Sigmoid colon (tissue), 7 donors: Measurements from ENCODE around the gene ABI3. TPM values are rescaled to one million over a fixed set of nuclear protein-coding genes. Genes with fewer than 3 reads are reported as not detected.

Experiments
- DNase-seq: peaks from one replicate; pipeline ENCODE4 v3.0.0-alpha.2; 2019
- H3K27ac ChIP-seq, 4 donors: fragments of 200-600 bp; sonication (generic); one replicate each; pipeline ENCODE4 v1.5.1; 2016 to 2019; ENCODE audit warnings: mild to moderate bottlenecking in 1 of 4
- H3K27me3 ChIP-seq, 3 donors: fragments of 200-600 bp; sonication (generic); one replicate each; pipeline ENCODE4 v1.5.1; 2019; ENCODE audit warnings: mild to moderate bottlenecking in 1 of 3
- H3K36me3 ChIP-seq, 4 donors: fragments of 200-600 bp; sonication (generic); one replicate each; pipeline ENCODE4 v1.5.1; 2016 to 2019
- H3K4me1 ChIP-seq, 4 donors: fragments of 200-600 bp; sonication (generic); one replicate each; pipeline ENCODE4 v1.5.1; 2017 to 2019
- H3K4me3 ChIP-seq, 4 donors: fragments of 200-600 bp; sonication (generic); one replicate each; pipeline ENCODE4 v1.5.1; 2017 to 2019; ENCODE audit warnings: mild to moderate bottlenecking in 2 of 4, moderate library complexity in 1 of 4
- H3K9me3 ChIP-seq, 4 donors: fragments of 200-600 bp in 3 of 4; sonication (generic) in 3 of 4; one replicate each; pipeline versions ENCODE4 v1.5.1 to v1.6.1; 2013 to 2019
- CTCF ChIP-seq, 4 experiments: fragments of 450-650 bp in 3 of 4; fragments of 200-600 bp in 1 of 4; IDR thresholded peaks; one replicate each; pipeline ENCODE4 v1.5.1; 2016 to 2019; ENCODE audit warnings: antibody characterized with exemption in 4 of 4, mild to moderate bottlenecking in 3 of 4, moderate library complexity in 2 of 4
- EP300 ChIP-seq, 4 donors: sonication (generic); formaldehyde crosslinking; IDR thresholded peaks; one replicate each; pipeline ENCODE4 v1.6.1; 2017; ENCODE audit warnings: antibody characterized with exemption in 4 of 4
- POLR2A ChIP-seq, 2 donors: fragments of 450-650 bp; IDR thresholded peaks; one replicate each; pipeline ENCODE4 v1.6.1; 2016; ENCODE audit warnings: antibody characterized with exemption in 2 of 2, mild to moderate bottlenecking in 2 of 2, moderate library complexity in 2 of 2
- POLR2AphosphoS5 ChIP-seq, 4 donors: sonication (generic); formaldehyde crosslinking; IDR thresholded peaks; one replicate each; pipeline ENCODE4 v1.6.1; 2017; ENCODE audit warnings: antibody characterized with exemption in 4 of 4
- WGBS, 2 donors: extraction: QIAGEN DNeasy Blood & Tissue Kit; methylation state at CpG; one replicate each; pipeline ENCODE4 v1.1.7; 2013; 5-methylcytosine and 5-hydroxymethylcytosine counted together
- intact Hi-C: fragments of 100-400 bp; cut with DNase I; formaldehyde crosslinking; loops from one replicate; pipeline ENCODE4 v1.15.1; 2023
- polyA plus RNA-seq, 3 donors: library from polyadenylated mRNA; stranded (reverse); fragments of 200-250 nt; gene quantifications; one replicate each; pipeline ENCODE4 v1.2.3, GENCODE V29; 2013
- total RNA-seq, 4 donors: library from RNA; depleted of rRNA; stranded (reverse); fragments of >200 nt; gene quantifications; one replicate each; pipeline ENCODE4 v1.1.0, GENCODE V29; 2016
- donor health status: healthy with polysubstance abuse.
- donor health status: Bipolar disorder and iron deficiency.
- donor health status: healthy.

Gene ABI3
- total and polyA plus RNA-seq, 7 donors: 1.8 to 16.0 (median 7.1) TPM

- TF ChIP-seq POLR2AphosphoS5 (IDR thresholded peaks at IDR 0.05): no peak
- no peak for TF ChIP-seq EP300 (IDR thresholded peaks at IDR 0.05)
- no peak for TF ChIP-seq POLR2A (IDR thresholded peaks at IDR 0.05)
- no peak for TF ChIP-seq CTCF (IDR thresholded peaks at IDR 0.05)
- Histone ChIP-seq H3K36me3 (no peaks in the 10 kb centered on the region), H3K4me3 (no peak overlapping the region), H3K9me3 (no peaks in the 10 kb centered on the region), H3K4me1 (no peaks in the 10 kb centered on the region), H3K27ac (no peak overlapping the region), H3K27me3 (peaks cover 0 to 9% (median 0%) of the 10 kb centered on the region in 3 donors)
- no peak for DNase-seq
- intact Hi-C loops: no loop called here
- 83 to 85% methylated on average over 9 of the region's 9 CpGs for WGBS, 2 donors
Measured at GRCh38 chr17:49241692-49242397, 31.3 kb downstream of the ABI3 start.

- WGBS, 2 donors: 94 to 95% methylated on average over 5 of the region's 5 CpGs
- Histone ChIP-seq H3K27ac (no peak overlapping the region), H3K4me3 (no peak overlapping the region), H3K4me1 (no peaks in the 10 kb centered on the region), H3K9me3 (no peaks in the 10 kb centered on the region), H3K36me3 (no peaks in the 10 kb centered on the region), H3K27me3 (peaks cover 0 to 14% (median 0%) of the 10 kb centered on the region in 3 donors)
- no peak for DNase-seq
- TF ChIP-seq POLR2AphosphoS5 (IDR thresholded peaks at IDR 0.05) (no peak), EP300 (IDR thresholded peaks at IDR 0.05) (no peak), POLR2A (IDR thresholded peaks at IDR 0.05) (no peak), CTCF (IDR thresholded peaks at IDR 0.05) (no peak)
- intact Hi-C loops: no loop called here
Measured at GRCh38 chr17:49242813-49243212, 32.3 kb downstream of the ABI3 start.

GRCh38 chr17:49244839-49245238 lies 34.3 kb downstream of the ABI3 start:
- TF ChIP-seq POLR2A (IDR thresholded peaks at IDR 0.05) (no peak), POLR2AphosphoS5 (IDR thresholded peaks at IDR 0.05) (no peak), CTCF (IDR thresholded peaks at IDR 0.05) (no peak), EP300 (IDR thresholded peaks at IDR 0.05) (no peak)
- no peaks in the 10 kb centered on the region for H3K9me3 ChIP-seq
- H3K27me3 ChIP-seq: peaks cover 0 to 23% (median 7%) of the 10 kb centered on the region in 3 donors
- DNase-seq: no peak
- no peak overlapping the region for H3K4me3 ChIP-seq
- intact Hi-C loops: no loop called here
- 88 to 89% methylated on average over 4 of the region's 4 CpGs for WGBS, 2 donors
- H3K4me1 ChIP-seq: no peaks in the 10 kb centered on the region
- H3K27ac ChIP-seq: no peak overlapping the region
- no peaks in the 10 kb centered on the region for H3K36me3 ChIP-seq

- intact Hi-C loops: no loop called here
- Histone ChIP-seq H3K27me3 (peaks cover 0 to 23% (median 7%) of the 10 kb centered on the region in 3 donors), H3K27ac (no peak overlapping the region), H3K4me3 (no peak overlapping the region), H3K4me1 (no peaks in the 10 kb centered on the region), H3K9me3 (no peaks in the 10 kb centered on the region), H3K36me3 (no peaks in the 10 kb centered on the region)
- DNase-seq: no peak
- TF ChIP-seq POLR2A (IDR thresholded peaks at IDR 0.05): no peak
- TF ChIP-seq EP300 (IDR thresholded peaks at IDR 0.05): no peak
- no peak for TF ChIP-seq POLR2AphosphoS5 (IDR thresholded peaks at IDR 0.05)
- 75 to 90% methylated on average over 7 of the region's 7 CpGs for WGBS, 2 donors
Measured at GRCh38 chr17:49247944-49248343, 37.4 kb downstream of the ABI3 start.

GRCh38 chr17:49249292-49249794 lies 38.8 kb downstream of the ABI3 start:
- H3K9me3 ChIP-seq: no peaks in the 10 kb centered on the region
- intact Hi-C loops: no loop called here
- H3K4me1 ChIP-seq: no peaks in the 10 kb centered on the region
- H3K27ac ChIP-seq: no peak overlapping the region
- TF ChIP-seq POLR2A (IDR thresholded peaks at IDR 0.05): no peak
- no peak for TF ChIP-seq POLR2AphosphoS5 (IDR thresholded peaks at IDR 0.05)
- no peak for TF ChIP-seq CTCF (IDR thresholded peaks at IDR 0.05)
- peaks cover 0 to 23% (median 7%) of the 10 kb centered on the region in 3 donors for H3K27me3 ChIP-seq
- 8 to 34% methylated on average over 10 of the region's 10 CpGs for WGBS, 2 donors
- no peak for DNase-seq
- H3K36me3 ChIP-seq: no peaks in the 10 kb centered on the region
- H3K4me3 ChIP-seq: no peak overlapping the region
